IMR-90 (cell line): ENCODE data around the gene WDR45B. TPM values are rescaled to one million over a fixed set of nuclear protein-coding genes. Genes with fewer than 3 reads are reported as not detected.

ENCODE experiments used
- ATAC-seq: fragments of 200-7000 bp; cut with Tn5 transposase; 2 replicates; pipeline ENCODE4 v1.9.1; 2020; ENCODE audit warnings: low read depth, mild to moderate bottlenecking, moderate library complexity
- BruUV-seq: library from RNA; stranded (reverse); fragments of 400-500 nt; replicated peaks from 2 replicates; lab custom pipeline; 2021; lab: Mats Ljungman, UMichigan
- CTCF ChIA-PET: fragments of 300-600 bp; formaldehyde crosslinking; extraction: SDS; loops from one replicate; lab custom pipeline; 2021; ENCODE audit warnings: antibody characterized with exemption; lab: Yijun Ruan, JAX
- POLR2A ChIA-PET: fragments of 300-600 bp; sonication (Branson Sonifier 250); formaldehyde crosslinking; loops from one replicate; lab custom pipeline; 2022; ENCODE audit warnings: antibody characterized with exemption; ENCODE audit not compliant: unreplicated experiment; lab: Charles Lee
- DNase-seq: peaks from one replicate; pipeline ENCODE4 v3.0.0; 2013
- H2AFZ ChIP-seq: replicated peaks from 2 replicates; pipeline ENCODE3; 2013; ENCODE audit warnings: low read length, mild to moderate bottlenecking; ENCODE audit not compliant: poor library complexity
- H2AK5ac ChIP-seq: 2 replicates; pipeline ENCODE4 v1.6.1; 2013; ENCODE audit warnings: low read depth, low read length, inconsistent platforms
- H2AK9ac ChIP-seq: replicated peaks from 2 replicates; pipeline ENCODE3; 2013; ENCODE audit warnings: mild to moderate bottlenecking, low read depth, low read length, moderate library complexity; ENCODE audit not compliant: poor library complexity
- H2BK120ac ChIP-seq: 2 replicates; pipeline ENCODE4 v1.6.1; 2013; ENCODE audit warnings: low read depth, low read length, inconsistent platforms
- H2BK15ac ChIP-seq: 3 replicates; pipeline ENCODE4 v1.6.1; 2013; ENCODE audit warnings: low read depth, low read length, inconsistent platforms
- H2BK20ac ChIP-seq: 2 replicates; pipeline ENCODE4 v1.6.1; 2013; ENCODE audit warnings: low read depth, mild to moderate bottlenecking, inconsistent platforms, low read length, moderate library complexity
- H2BK5ac ChIP-seq: 2 replicates; pipeline ENCODE4 v1.6.1; 2013; ENCODE audit warnings: mild to moderate bottlenecking, low read depth, low read length, inconsistent platforms; ENCODE audit not compliant: poor library complexity, severe bottlenecking
- H3K14ac ChIP-seq: replicated peaks from 2 replicates; pipeline ENCODE4 v1.6.1; 2013; ENCODE audit warnings: low read depth, low read length, inconsistent platforms
- H3K18ac ChIP-seq: 2 replicates; pipeline ENCODE4 v1.6.1; 2013; ENCODE audit warnings: low read depth, low read length, control low read depth
- H3K23ac ChIP-seq: 2 replicates; pipeline ENCODE4 v1.6.1; 2013; ENCODE audit warnings: low read depth, low read length, inconsistent platforms
- H3K27ac ChIP-seq: 2 replicates; pipeline ENCODE4 v1.5.1; 2013; ENCODE audit warnings: mild to moderate bottlenecking, control low read depth, low read length; ENCODE audit not compliant: insufficient read depth
- H3K27me3 ChIP-seq: 2 replicates; pipeline ENCODE4 v1.6.1; 2013; ENCODE audit warnings: low read length; ENCODE audit not compliant: control insufficient read depth, insufficient read depth
- H3K36me3 ChIP-seq: 2 replicates; pipeline ENCODE4 v1.6.1; 2013; ENCODE audit warnings: low read length, mixed read lengths; ENCODE audit not compliant: control insufficient read depth, insufficient read depth
- H3K4ac ChIP-seq: 2 replicates; pipeline ENCODE4 v1.6.1; 2013; ENCODE audit warnings: low read depth, low read length, inconsistent platforms
- H3K4me1 ChIP-seq: 2 replicates; pipeline ENCODE4 v1.6.1; 2013; ENCODE audit warnings: low read length, mixed read lengths; ENCODE audit not compliant: control insufficient read depth, insufficient read depth
- H3K4me2 ChIP-seq: 2 replicates; pipeline ENCODE4 v1.6.1; 2013; ENCODE audit warnings: low read depth, mild to moderate bottlenecking, control low read depth, low read length, moderate library complexity
- H3K4me3 ChIP-seq: 2 replicates; pipeline ENCODE4 v1.5.1; 2013; ENCODE audit warnings: low read depth, mild to moderate bottlenecking, control low read depth, low read length, moderate library complexity; ENCODE audit not compliant: insufficient read depth
- H3K56ac ChIP-seq: 2 replicates; pipeline ENCODE4 v1.6.1; 2013; ENCODE audit warnings: low read length, inconsistent platforms; ENCODE audit not compliant: insufficient read depth; ENCODE audit errors: extremely low read depth
- H3K79me1 ChIP-seq, 2 experiments: 2 replicates each; pipeline ENCODE4 v1.6.1; 2013; ENCODE audit warnings: low read length in 2 of 2, inconsistent platforms in 1 of 2, low read depth in 1 of 2
- H3K9ac ChIP-seq: 2 replicates; pipeline ENCODE4 v1.6.1; 2013; ENCODE audit warnings: low read depth, low read length, control low read depth
- H3K9me1 ChIP-seq: 2 replicates; pipeline ENCODE4 v1.6.1; 2013; ENCODE audit warnings: low read length, inconsistent platforms; ENCODE audit not compliant: insufficient read depth
- H3K9me3 ChIP-seq: 2 replicates; pipeline ENCODE4 v1.6.1; 2013; ENCODE audit warnings: low read length; ENCODE audit not compliant: control insufficient read depth, insufficient read depth
- H4K20me1 ChIP-seq: 2 replicates; pipeline ENCODE4 v1.6.1; 2013; ENCODE audit warnings: low read length, inconsistent platforms; ENCODE audit not compliant: insufficient read depth
- H4K5ac ChIP-seq: 2 replicates; pipeline ENCODE4 v1.6.1; 2013; ENCODE audit warnings: mild to moderate bottlenecking, low read depth, low read length, control low read depth
- H4K8ac ChIP-seq, 2 experiments: 2 replicates each; pipeline ENCODE4 v1.6.1; 2013; ENCODE audit warnings: low read depth in 2 of 2, low read length in 2 of 2, control low read depth in 1 of 2, inconsistent platforms in 1 of 2
- H4K91ac ChIP-seq: 2 replicates; pipeline ENCODE4 v1.6.1; 2013; ENCODE audit warnings: low read depth, low read length, inconsistent platforms; ENCODE audit not compliant: insufficient read depth
- CEBPB ChIP-seq: IDR thresholded peaks from 2 replicates; pipeline ENCODE4 v1.6.1; 2012; ENCODE audit warnings: low read depth, low read length, improper control_type of control experiment
- CHD1 ChIP-seq: IDR thresholded peaks from 2 replicates; pipeline ENCODE4 v1.6.1; 2012; ENCODE audit warnings: low read depth, low read length, improper control_type of control experiment
- ELK1 ChIP-seq: fragments of 150-350 bp; IDR thresholded peaks from 2 replicates; pipeline ENCODE4 v1.6.1; 2016; ENCODE audit warnings: low read depth, mild to moderate bottlenecking, low read length, moderate library complexity, borderline replicate concordance
- FOS ChIP-seq: fragments of 150-350 bp; IDR thresholded peaks from 2 replicates; pipeline ENCODE4 v1.6.1; 2016; ENCODE audit warnings: low read depth, low read length
- MAFK ChIP-seq: IDR thresholded peaks from 2 replicates; pipeline ENCODE4 v1.6.1; 2012; ENCODE audit warnings: low read depth, low read length, improper control_type of control experiment
- MAZ ChIP-seq: IDR thresholded peaks from 2 replicates; pipeline ENCODE4 v1.6.1; 2012; ENCODE audit warnings: low read depth, mild to moderate bottlenecking, low read length, improper control_type of control experiment, moderate library complexity, borderline replicate concordance
- NFE2L2 ChIP-seq: fragments of 150-350 bp; IDR thresholded peaks from 2 replicates; pipeline ENCODE4 v1.6.1; 2016; ENCODE audit warnings: low read depth, mild to moderate bottlenecking, low read length
- RAD21 ChIP-seq: IDR thresholded peaks from 2 replicates; pipeline ENCODE4 v1.6.1; 2012; ENCODE audit warnings: low read length, improper control_type of control experiment
- RCOR1 ChIP-seq: IDR thresholded peaks from 2 replicates; pipeline ENCODE4 v1.6.1; 2012; ENCODE audit warnings: mild to moderate bottlenecking, low read length, improper control_type of control experiment; ENCODE audit not compliant: insufficient replicate concordance
- RFX5 ChIP-seq: IDR thresholded peaks from 2 replicates; pipeline ENCODE4 v1.8.0; 2012; ENCODE audit warnings: low read depth, mild to moderate bottlenecking, low read length, moderate library complexity
- SMC3 ChIP-seq: fragments of 150-350 bp; IDR thresholded peaks from 2 replicates; pipeline ENCODE4 v1.6.1; 2016; ENCODE audit warnings: low read depth, mild to moderate bottlenecking, antibody characterized with exemption, low read length, moderate library complexity
- USF2 ChIP-seq: fragments of 150-350 bp; IDR thresholded peaks from 2 replicates; pipeline ENCODE4 v1.6.1; 2017; ENCODE audit warnings: mild to moderate bottlenecking, antibody characterized with exemption, low read length, low read depth
- WGBS, 2 experiments: methylation state at CpG; one replicate each; pipeline versions ENCODE4 v1.1.5 to v1.1.7; 2013; ENCODE audit warnings: missing lambda C conversion rate in 2 of 2; ENCODE audit not compliant: insufficient read length in 1 of 2; ENCODE audit errors: extremely low coverage in 2 of 2; 5-methylcytosine and 5-hydroxymethylcytosine counted together
- dilution Hi-C: fragments of 300-500 bp; cut with HindIII; formaldehyde crosslinking; loops from one replicate; pipeline ENCODE4 v1.14.3; 2018; ENCODE audit warnings: low sequenced_read_pairs; ENCODE audit not compliant: unreplicated experiment
- in situ Hi-C: fragments of 300-500 bp; cut with MboI; formaldehyde crosslinking; loops from 3 replicates; pipeline ENCODE4 v1.14.3; 2019; ENCODE audit warnings: low sequenced_read_pairs, inconsistent platforms, mixed read lengths
- intact Hi-C: fragments of 100-400 bp; cut with micrococcal nuclease; formaldehyde crosslinking; loops from 2 replicates; pipeline ENCODE4 v1.10.0; 2022
- polyA plus RNA-seq, 3 experiments: library from polyadenylated mRNA; depleted of rRNA; stranded (reverse); fragments of >200 nt; gene quantifications; 2 replicates each; pipeline ENCODE4 v1.2.3, GENCODE V29; 2012; ENCODE audit warnings: low replicate concordance in 1 of 3
- total RNA-seq: library from RNA; depleted of rRNA; stranded (reverse); fragments of >200 nt; gene quantifications from 2 replicates; pipeline ENCODE4 v1.2.3, GENCODE V29; 2012
- TF ChIP-seq, protein P1 (sequence below): conservative IDR thresholded peaks from 2 replicates; pipeline ENCODE4 v1.5.1; 2012; ENCODE audit warnings: mild to moderate bottlenecking, low read depth, low read length, improper control_type of control experiment

WDR45B gene
- total and polyA plus RNA-seq, 2 of the 4 experiments (the other 2 are of a cell fraction) = 98.2 to 110 TPM

DNA sequence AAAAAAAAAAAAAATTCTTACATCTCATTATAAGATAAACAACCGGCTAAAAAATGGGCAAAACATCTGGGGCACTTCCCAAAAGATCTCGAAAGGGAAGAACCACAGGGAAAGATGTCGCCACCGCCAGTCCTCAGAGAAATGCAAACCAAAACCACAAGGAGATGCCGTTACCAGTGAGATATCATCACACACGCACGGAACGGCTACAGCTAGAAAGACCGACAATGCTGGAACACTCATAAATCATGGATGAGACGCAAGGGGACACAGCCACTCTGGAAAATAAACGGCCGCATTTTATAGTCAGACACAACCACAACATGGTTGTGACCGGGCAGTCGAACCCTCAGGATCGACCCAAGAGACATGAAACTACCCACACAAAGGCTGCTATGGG is 24.5 kb downstream of the WDR45B start:
- no peaks in the 10 kb centered on the region for H3K27me3 ChIP-seq
- POLR2A ChIA-PET = no interaction called here
- no peak for DNase-seq

More for the DNA sequence above, 24.5 kb downstream of the WDR45B start:
- H2BK20ac ChIP-seq = no peak overlapping the region
- CTCF ChIA-PET = no interaction called here
- 72% methylated on average over 14 of the region's 15 CpGs; no CpG with 5 or more reads in 1 of the 2 experiments for WGBS, 2 experiments
- H3K4me1 ChIP-seq = no peaks in the 10 kb centered on the region
- H3K14ac ChIP-seq = no peak overlapping the region
- H3K18ac ChIP-seq = no peak overlapping the region
- dilution Hi-C loops (no loop called here), intact Hi-C loops (no loop called here), in situ Hi-C loops (no loop called here)
- TF ChIP-seq NFE2L2 (no peak), RAD21 (no peak), SMC3 (no peak), FOS (no peak), CEBPB (no peak), RCOR1 (no peak), ELK1 (no peak), USF2 (no peak), RFX5 (no peak), MAZ (no peak), MAFK (no peak), CHD1 (no peak)
- TF ChIP-seq, protein P1, sequence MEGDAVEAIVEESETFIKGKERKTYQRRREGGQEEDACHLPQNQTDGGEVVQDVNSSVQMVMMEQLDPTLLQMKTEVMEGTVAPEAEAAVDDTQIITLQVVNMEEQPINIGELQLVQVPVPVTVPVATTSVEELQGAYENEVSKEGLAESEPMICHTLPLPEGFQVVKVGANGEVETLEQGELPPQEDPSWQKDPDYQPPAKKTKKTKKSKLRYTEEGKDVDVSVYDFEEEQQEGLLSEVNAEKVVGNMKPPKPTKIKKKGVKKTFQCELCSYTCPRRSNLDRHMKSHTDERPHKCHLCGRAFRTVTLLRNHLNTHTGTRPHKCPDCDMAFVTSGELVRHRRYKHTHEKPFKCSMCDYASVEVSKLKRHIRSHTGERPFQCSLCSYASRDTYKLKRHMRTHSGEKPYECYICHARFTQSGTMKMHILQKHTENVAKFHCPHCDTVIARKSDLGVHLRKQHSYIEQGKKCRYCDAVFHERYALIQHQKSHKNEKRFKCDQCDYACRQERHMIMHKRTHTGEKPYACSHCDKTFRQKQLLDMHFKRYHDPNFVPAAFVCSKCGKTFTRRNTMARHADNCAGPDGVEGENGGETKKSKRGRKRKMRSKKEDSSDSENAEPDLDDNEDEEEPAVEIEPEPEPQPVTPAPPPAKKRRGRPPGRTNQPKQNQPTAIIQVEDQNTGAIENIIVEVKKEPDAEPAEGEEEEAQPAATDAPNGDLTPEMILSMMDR = no peak
- no peak overlapping the region for H3K9ac ChIP-seq
- no peak overlapping the region for H3K23ac ChIP-seq
- no peak for ATAC-seq
- H3K9me3 ChIP-seq = no peaks in the 10 kb centered on the region
- H2BK120ac ChIP-seq = no peak overlapping the region
- no peak overlapping the region for H3K4ac ChIP-seq
- no peak overlapping the region for H4K91ac ChIP-seq
- no peak overlapping the region for H4K5ac ChIP-seq
- H2AK9ac ChIP-seq = no peak overlapping the region
- no peak overlapping the region for H2AK5ac ChIP-seq
- peaks cover 39 to 42% of the 10 kb centered on the region in 2 experiments for H3K79me1 ChIP-seq
- no peaks in the 10 kb centered on the region for H3K9me1 ChIP-seq
- no peak overlapping the region for H3K4me3 ChIP-seq
- peaks cover 21% of the 10 kb centered on the region for H4K20me1 ChIP-seq
- no peak overlapping the region for H4K8ac ChIP-seq
- no peak overlapping the region for H2AFZ ChIP-seq
- H3K56ac ChIP-seq = no peak overlapping the region
- H2BK5ac ChIP-seq = no peak overlapping the region
- H3K4me2 ChIP-seq = no peak overlapping the region
- H3K36me3 ChIP-seq = peaks cover 61% of the 10 kb centered on the region
- H3K27ac ChIP-seq = no peak overlapping the region
- no TSS peak for BruUV-seq
- no peak overlapping the region for H2BK15ac ChIP-seq
